GM13976 (cell line): Measurements from ENCODE around the gene PLLP.

ENCODE experiments used
- DNase-seq: peaks from one replicate; pipeline ENCODE4 v3.0.0; 2012; ENCODE audit warnings: low spot score
- in situ Hi-C: fragments of 300-500 bp; cut with MboI; formaldehyde crosslinking; loops from one replicate; pipeline ENCODE4 v1.12.0; 2022; ENCODE audit warnings: low sequenced_read_pairs, mixed read lengths, inconsistent platforms; ENCODE audit not compliant: unreplicated experiment
- TF ChIP-seq, protein P1 (sequence below): IDR thresholded peaks from 2 replicates; pipeline ENCODE4 v1.5.1; 2012; ENCODE audit warnings: borderline replicate concordance, mild to moderate bottlenecking; ENCODE audit not compliant: insufficient read depth; ENCODE audit errors: extremely low read depth, missing control alignments, control extremely low read depth

The PLLP gene

DNA sequence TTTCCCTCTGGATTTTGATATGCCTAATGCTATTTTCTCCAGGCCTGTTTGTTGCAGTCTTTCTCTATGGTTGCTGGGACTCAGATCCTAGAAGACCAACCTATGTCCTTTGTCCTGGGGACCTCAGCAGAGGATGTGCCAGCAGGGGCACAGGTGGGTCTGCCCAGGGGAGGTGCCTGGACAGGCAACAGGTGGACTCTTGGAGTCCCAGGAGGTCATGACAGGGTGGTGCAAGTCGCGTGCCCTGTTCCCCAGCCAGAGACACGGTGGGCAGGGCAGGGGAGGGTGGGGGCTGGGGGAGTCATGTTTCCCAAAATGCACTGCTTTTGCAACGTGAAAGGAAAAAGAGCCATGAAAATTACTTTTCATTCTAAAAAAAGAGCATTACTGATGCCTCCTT is 26.3 kb upstream of the PLLP start:
- DNase-seq = no peak
- in situ Hi-C loops = no loop called here
- TF ChIP-seq, protein P1, sequence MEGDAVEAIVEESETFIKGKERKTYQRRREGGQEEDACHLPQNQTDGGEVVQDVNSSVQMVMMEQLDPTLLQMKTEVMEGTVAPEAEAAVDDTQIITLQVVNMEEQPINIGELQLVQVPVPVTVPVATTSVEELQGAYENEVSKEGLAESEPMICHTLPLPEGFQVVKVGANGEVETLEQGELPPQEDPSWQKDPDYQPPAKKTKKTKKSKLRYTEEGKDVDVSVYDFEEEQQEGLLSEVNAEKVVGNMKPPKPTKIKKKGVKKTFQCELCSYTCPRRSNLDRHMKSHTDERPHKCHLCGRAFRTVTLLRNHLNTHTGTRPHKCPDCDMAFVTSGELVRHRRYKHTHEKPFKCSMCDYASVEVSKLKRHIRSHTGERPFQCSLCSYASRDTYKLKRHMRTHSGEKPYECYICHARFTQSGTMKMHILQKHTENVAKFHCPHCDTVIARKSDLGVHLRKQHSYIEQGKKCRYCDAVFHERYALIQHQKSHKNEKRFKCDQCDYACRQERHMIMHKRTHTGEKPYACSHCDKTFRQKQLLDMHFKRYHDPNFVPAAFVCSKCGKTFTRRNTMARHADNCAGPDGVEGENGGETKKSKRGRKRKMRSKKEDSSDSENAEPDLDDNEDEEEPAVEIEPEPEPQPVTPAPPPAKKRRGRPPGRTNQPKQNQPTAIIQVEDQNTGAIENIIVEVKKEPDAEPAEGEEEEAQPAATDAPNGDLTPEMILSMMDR = no peak

DNA sequence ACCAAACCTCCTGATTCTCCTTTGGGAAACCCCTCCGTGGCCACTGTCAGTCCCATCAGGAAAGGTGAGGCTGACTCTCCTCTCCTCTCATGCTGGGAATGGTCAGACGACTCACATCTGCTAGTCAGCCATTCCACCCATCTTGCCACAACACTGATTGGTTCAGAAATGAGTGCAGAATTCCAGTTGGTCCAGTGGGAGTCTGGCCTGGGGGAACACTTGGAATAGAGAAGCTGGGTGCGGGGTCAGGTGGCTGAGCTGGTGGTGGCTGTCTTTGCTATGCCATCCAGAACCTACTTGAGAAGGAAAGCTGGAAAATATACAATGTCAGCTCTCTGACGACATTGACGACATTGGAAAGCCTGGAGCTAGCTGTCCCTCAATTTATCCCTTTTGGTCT is 23.6 kb upstream of the PLLP start:
- in situ Hi-C loops = no loop called here
- TF ChIP-seq, protein P1 = no peak

DNA sequence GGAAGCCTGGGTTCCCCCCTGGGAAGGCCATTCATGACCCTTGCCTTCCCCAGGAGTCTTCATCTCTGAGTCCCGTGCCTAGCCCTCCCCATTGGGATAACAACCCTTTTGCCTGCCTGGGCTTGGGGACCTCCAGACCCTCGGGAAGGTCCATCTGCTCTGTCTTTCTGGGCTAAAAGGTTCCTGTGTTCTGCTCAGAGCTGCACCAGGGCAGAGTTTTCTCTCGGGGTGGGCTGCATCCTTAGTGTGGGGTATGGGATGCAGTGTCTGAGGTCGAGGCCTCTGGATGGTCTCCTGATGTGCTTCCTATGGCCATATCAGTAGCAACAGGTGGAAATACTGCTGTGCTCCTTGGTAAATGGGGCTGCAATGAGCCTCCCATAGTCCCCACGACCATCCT is 22.9 kb upstream of the PLLP start:
- no peak for DNase-seq
- in situ Hi-C loops = no loop called here
- TF ChIP-seq, protein P1 = no peak

More for the DNA sequence above, 23.6 kb upstream of the PLLP start:
- DNase-seq = no peak

DNA sequence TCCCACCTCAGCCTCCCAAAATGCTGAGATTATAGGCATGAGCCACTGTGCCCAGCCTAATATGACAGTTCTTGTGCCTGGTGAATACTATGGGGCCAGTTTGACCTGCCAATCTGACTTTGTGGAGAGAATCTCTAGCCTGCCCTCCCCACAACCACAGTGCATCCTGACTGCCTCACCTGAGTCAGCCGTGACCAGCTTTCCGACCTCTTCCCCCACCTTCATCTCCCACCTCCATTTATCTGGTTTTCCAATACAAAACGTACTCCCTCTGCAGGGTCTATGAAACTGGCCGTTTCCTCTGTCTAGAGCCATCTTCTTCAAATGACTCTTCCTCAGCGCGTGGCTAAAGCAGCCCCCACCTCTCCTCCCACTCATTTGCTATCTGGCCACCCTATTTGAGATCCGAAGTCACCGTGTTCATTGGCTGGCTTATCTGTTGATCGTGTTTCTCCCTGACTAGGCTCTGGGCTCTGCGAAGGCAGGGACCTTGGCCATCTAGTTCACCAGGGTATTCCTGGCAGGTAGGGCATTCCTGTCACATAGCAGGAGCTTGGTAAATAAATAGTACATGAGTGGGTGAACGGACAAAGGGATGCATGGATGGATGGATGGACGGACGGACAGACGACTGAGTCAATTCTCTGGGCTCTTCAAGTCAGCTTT is 22.3 kb upstream of the PLLP start:
- in situ Hi-C loops = no loop called here
- TF ChIP-seq, protein P1 = no peak
- DNase-seq = no peak

DNA sequence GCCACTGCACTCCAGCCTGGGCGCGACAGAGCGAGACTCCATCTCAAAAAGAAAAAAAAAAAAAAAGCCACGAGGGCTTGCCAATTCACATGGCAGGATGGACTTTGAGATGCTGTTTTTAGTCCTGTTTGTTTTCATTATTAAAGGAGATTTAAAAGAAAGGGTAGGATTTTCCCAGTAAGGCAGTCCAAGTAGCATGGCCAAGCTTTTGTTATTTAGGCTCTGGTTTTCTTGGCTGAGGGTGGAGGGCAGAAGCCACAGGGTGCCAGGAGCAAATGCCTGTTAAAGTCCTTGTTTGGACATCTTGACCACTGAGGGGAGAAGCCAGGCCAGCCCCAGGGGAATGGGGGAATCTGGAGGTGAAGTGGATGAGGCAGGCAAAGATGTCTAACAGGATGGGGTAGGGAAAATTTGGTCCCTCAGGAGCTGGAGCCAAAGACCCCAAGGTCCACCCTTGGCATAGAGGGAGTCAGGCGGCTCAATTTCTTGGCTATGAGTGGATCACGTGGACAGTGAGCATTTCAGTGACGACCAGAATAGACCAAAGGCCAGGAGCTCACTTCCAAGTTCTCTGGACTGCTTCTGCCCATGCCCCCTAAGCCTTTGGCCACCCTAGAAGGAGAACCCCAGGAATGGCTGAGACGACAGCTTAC is 20.8 kb upstream of the PLLP start:
- TF ChIP-seq, protein P1 = no peak
- in situ Hi-C loops = no loop called here
- DNase-seq = no peak

DNA sequence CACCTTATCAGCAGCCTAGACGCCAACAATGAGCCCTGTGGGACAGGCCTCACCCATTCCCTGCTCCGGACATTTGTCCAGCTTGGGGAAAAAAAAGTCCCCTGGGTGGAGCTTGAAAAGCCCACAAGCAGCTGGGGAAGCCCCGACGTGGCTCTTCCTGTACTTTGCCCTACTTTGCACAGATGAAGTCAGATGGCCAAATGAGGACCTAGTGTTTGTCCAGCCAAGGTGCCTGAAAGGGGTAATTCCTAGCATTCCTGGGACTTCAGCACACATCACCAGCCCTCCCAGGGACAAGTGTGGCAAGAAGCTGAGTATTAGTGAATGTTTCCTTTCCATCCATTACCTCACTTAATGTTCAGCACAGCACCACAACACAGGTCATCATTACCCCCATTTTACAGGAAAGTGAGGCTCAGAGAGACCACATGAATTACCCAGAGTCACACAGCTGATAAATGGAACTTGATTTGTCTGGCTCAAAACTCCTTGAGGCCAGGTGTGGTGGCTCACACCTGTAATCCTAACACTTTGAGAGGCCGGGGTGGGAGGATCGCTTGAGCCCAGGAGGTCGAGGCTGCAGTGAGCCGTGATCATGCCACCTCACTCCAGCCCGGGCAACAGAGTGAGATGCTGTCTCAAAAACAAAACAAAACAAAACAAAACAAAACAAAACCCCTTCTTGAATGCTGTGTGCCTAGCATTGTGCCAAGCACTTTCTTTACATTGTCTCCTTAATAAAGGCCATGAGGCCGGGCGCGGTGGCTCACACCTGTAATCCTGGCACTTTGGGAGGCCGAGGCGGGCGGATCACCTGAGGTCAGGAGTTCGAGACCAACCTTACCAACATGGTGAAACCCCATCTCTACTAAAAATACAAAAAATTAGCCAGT is 19.9 kb upstream of the PLLP start:
- in situ Hi-C loops = loop anchor here (5.0 kb wide), 1 partner anchor 113 kb away; no protein-coding TSS in a partner anchor
- TF ChIP-seq, protein P1 = no peak
- peak; percentile 70 for DNase-seq
